Endodermal cell (in vitro differentiated cells): ENCODE results near the gene TEN1. TPM values are rescaled to one million over a fixed set of nuclear protein-coding genes. Genes with fewer than 3 reads are reported as not detected.
"Not testable (repeated sequence)": the region's sequence is repeated elsewhere in the genome, so short reads cannot be mapped to it uniquely, and the experiment has no call there.

Source experiments
- DNase-seq: peaks from one replicate; pipeline ENCODE4 v3.0.0-alpha.2; 2017
- H3K27ac ChIP-seq: 2 replicates; pipeline ENCODE4 v1.5.1; 2013; ENCODE audit warnings: mild to moderate bottlenecking, low read depth, low read length, moderate library complexity
- H3K27me3 ChIP-seq: 2 replicates; pipeline ENCODE4 v1.6.1; 2013; ENCODE audit warnings: mild to moderate bottlenecking, low read length, moderate library complexity; ENCODE audit not compliant: insufficient read depth, control insufficient read depth, poor library complexity, severe bottlenecking
- H3K36me3 ChIP-seq: 2 replicates; pipeline ENCODE4 v1.7.0; 2013; ENCODE audit warnings: mild to moderate bottlenecking, low read length, moderate library complexity; ENCODE audit not compliant: control insufficient read depth, insufficient read depth
- H3K4me1 ChIP-seq: one replicate; pipeline ENCODE4 v1.7.0; 2013; ENCODE audit warnings: low read length; ENCODE audit not compliant: control insufficient read depth, insufficient read depth
- H3K4me3 ChIP-seq: 2 replicates; pipeline ENCODE4 v1.5.1; 2013; ENCODE audit warnings: mild to moderate bottlenecking, low read length, moderate library complexity
- H3K9ac ChIP-seq: 2 replicates; pipeline ENCODE4 v1.6.1; 2013; ENCODE audit warnings: mild to moderate bottlenecking, low read length, moderate library complexity; ENCODE audit not compliant: poor library complexity, severe bottlenecking; ENCODE audit errors: extremely low read depth
- H3K9me3 ChIP-seq: 2 replicates; pipeline ENCODE4 v1.6.1; 2013; ENCODE audit warnings: mild to moderate bottlenecking, low read length, moderate library complexity; ENCODE audit not compliant: control insufficient read depth
- H3K27ac Mint-ChIP-seq: 2 replicates; pipeline ENCODE4 v1.8.0; 2020; ENCODE audit warnings: mixed read lengths
- H3K27me3 Mint-ChIP-seq: 2 replicates; pipeline ENCODE4 v1.8.0; 2021; ENCODE audit warnings: mild to moderate bottlenecking, mixed read lengths; ENCODE audit not compliant: insufficient read depth
- H3K36me3 Mint-ChIP-seq: 2 replicates; pipeline ENCODE4 v1.8.0; 2020; ENCODE audit warnings: low read depth, mixed read lengths
- H3K4me1 Mint-ChIP-seq: 2 replicates; pipeline ENCODE4 v1.8.0; 2020; ENCODE audit warnings: mixed read lengths
- H3K4me3 Mint-ChIP-seq: 2 replicates; pipeline ENCODE4 v1.8.0; 2020; ENCODE audit warnings: mild to moderate bottlenecking, moderate library complexity, mixed read lengths
- H3K9me3 Mint-ChIP-seq: 2 replicates; pipeline ENCODE4 v1.8.0; 2020; ENCODE audit warnings: mild to moderate bottlenecking, mixed read lengths
- CTCF ChIP-seq: fragments of 200-600 bp; sonication (generic); conservative IDR thresholded peaks from 2 replicates; pipeline ENCODE4 v1.5.0; 2021; ENCODE audit warnings: antibody characterized with exemption, mild to moderate bottlenecking
- WGBS, 2 experiments: methylation state at CpG; one replicate each; pipeline versions ENCODE4 v1.1.5 to v1.1.7; 2013; ENCODE audit warnings: missing lambda C conversion rate in 2 of 2, mixed read lengths in 1 of 2; ENCODE audit not compliant: insufficient coverage in 1 of 2, insufficient read length in 1 of 2; 5-methylcytosine and 5-hydroxymethylcytosine counted together
- total RNA-seq, 2 donors: library from RNA; stranded (reverse); fragmentation: NEBNext Ultra II Directional in 1 of 2; extraction: Animal tissue kit (Norgen Biotek cat#: 25700) in 1 of 2; gene quantifications; 2 replicates in 1 of 2; 3 replicates in 1 of 2; pipeline ENCODE4 v1.2.1, GENCODE V29; 2021

Gene TEN1
- total RNA-seq, 2 donors from 2014 or later: 12.1 to 15.3 TPM

GRCh38 chr17:75959051-75959838 is 19.8 kb upstream of the TEN1 start:
- H3K36me3 Mint-ChIP-seq: peaks cover 34% of the 10 kb centered on the region
- H3K4me3 Mint-ChIP-seq: peak overlapping the region; percentile 5
- peaks cover 47% of the 10 kb centered on the region for H3K36me3 ChIP-seq
- no peaks in the 10 kb centered on the region for H3K27me3 Mint-ChIP-seq
- peak overlapping the region; percentile 65 for H3K27ac Mint-ChIP-seq
- TF ChIP-seq CTCF: no peak
- peak overlapping the region; percentile 23 for H3K9ac ChIP-seq
- peaks cover 5% of the 10 kb centered on the region for H3K9me3 ChIP-seq
- H3K4me1 Mint-ChIP-seq: peaks cover 17% of the 10 kb centered on the region
- peaks cover 12% of the 10 kb centered on the region for H3K4me1 ChIP-seq
- no peaks in the 10 kb centered on the region for H3K27me3 ChIP-seq
- peak; percentile 72 for DNase-seq
- H3K4me3 ChIP-seq: peak overlapping the region; percentile 46
- 32 to 51% methylated on average over 6 to 8 of the region's 8 CpGs for WGBS, 2 experiments
- H3K9me3 Mint-ChIP-seq: no peaks in the 10 kb centered on the region
- no peak overlapping the region for H3K27ac ChIP-seq

- peaks cover 35% of the 10 kb centered on the region for H3K36me3 Mint-ChIP-seq
- H3K27me3 ChIP-seq: no peaks in the 10 kb centered on the region
- H3K9me3 Mint-ChIP-seq: no peaks in the 10 kb centered on the region
- H3K9me3 ChIP-seq: peaks cover 5% of the 10 kb centered on the region
- 94 to 96% methylated on average over 9 to 11 of the region's 11 CpGs for WGBS, 2 experiments
- H3K4me3 ChIP-seq: peak overlapping the region; percentile 46
- TF ChIP-seq CTCF: no peak
- no peak overlapping the region for H3K27ac ChIP-seq
- H3K36me3 ChIP-seq: peaks cover 46% of the 10 kb centered on the region
- H3K27ac Mint-ChIP-seq: peak overlapping the region; percentile 65
- H3K4me1 Mint-ChIP-seq: peaks cover 17% of the 10 kb centered on the region
- no peaks in the 10 kb centered on the region for H3K27me3 Mint-ChIP-seq
- no peak for DNase-seq
- peak overlapping the region; percentile 5 for H3K4me3 Mint-ChIP-seq
- peaks cover 12% of the 10 kb centered on the region for H3K4me1 ChIP-seq
- H3K9ac ChIP-seq: no peak overlapping the region
These were observed 19.1 kb upstream of the TEN1 start for GRCh38 chr17:75959839-75960511.

GRCh38 chr17:75965468-75965867 is 13.6 kb upstream of the TEN1 start:
- H3K9me3 Mint-ChIP-seq: no peaks in the 10 kb centered on the region
- H3K9ac ChIP-seq: no peak overlapping the region
- H3K27me3 ChIP-seq: no peaks in the 10 kb centered on the region
- H3K9me3 ChIP-seq: no peaks in the 10 kb centered on the region
- no peak overlapping the region for H3K4me3 Mint-ChIP-seq
- H3K36me3 Mint-ChIP-seq: peaks cover 38% of the 10 kb centered on the region
- no peak for DNase-seq
- peaks cover 1% of the 10 kb centered on the region for H3K4me1 Mint-ChIP-seq
- H3K27ac ChIP-seq: no peak overlapping the region
- WGBS, 2 experiments: 97% methylated on average over 5 to 6 of the region's 6 CpGs
- no peak overlapping the region for H3K4me3 ChIP-seq
- no peaks in the 10 kb centered on the region for H3K4me1 ChIP-seq
- H3K27ac Mint-ChIP-seq: no peak overlapping the region
- H3K27me3 Mint-ChIP-seq: no peaks in the 10 kb centered on the region
- peaks cover 54% of the 10 kb centered on the region for H3K36me3 ChIP-seq
- no peak for TF ChIP-seq CTCF

GRCh38 chr17:75969044-75969443 is 10.0 kb upstream of the TEN1 start:
- peaks cover 64% of the 10 kb centered on the region for H3K36me3 ChIP-seq
- H3K27me3 ChIP-seq, H3K9me3 Mint-ChIP-seq, H3K4me1 Mint-ChIP-seq, H3K27me3 Mint-ChIP-seq, H3K4me3 Mint-ChIP-seq, DNase-seq, H3K27ac ChIP-seq, H3K9ac ChIP-seq, H3K4me1 ChIP-seq, H3K9me3 ChIP-seq, H3K27ac Mint-ChIP-seq, H3K4me3 ChIP-seq: not testable (repeated sequence)
- H3K36me3 Mint-ChIP-seq: peaks cover 54% of the 10 kb centered on the region
- WGBS, 2 experiments: 85 to 92% methylated on average over 3 to 9 of the region's 10 CpGs
